Brain microvascular endothelial cell (primary cell): ENCODE data around the gene RAB3B.
A peak's percentile ranks its signal among the peaks of the same experiment; 100 is the strongest.
"Not testable (repeated sequence)": the region's sequence is repeated elsewhere in the genome, so short reads cannot be mapped to it uniquely, and the experiment has no call there.

Experiments used
- DNase-seq: peaks from one replicate; pipeline ENCODE4 v3.0.0-alpha.2; 2020
- H3K27ac ChIP-seq: fragments of 250-450 bp; sonication (Bioruptor Pico); 2 replicates; pipeline ENCODE4 v1.5.1; 2020; ENCODE audit warnings: mild to moderate bottlenecking, moderate library complexity
- H3K27me3 ChIP-seq: fragments of 250-450 bp; sonication (Bioruptor Pico); replicated peaks from 2 replicates; pipeline ENCODE4 v1.5.1; 2020; ENCODE audit warnings: mild to moderate bottlenecking
- H3K36me3 ChIP-seq: fragments of 250-450 bp; sonication (Bioruptor Pico); replicated peaks from 2 replicates; pipeline ENCODE4 v1.5.1; 2020; ENCODE audit warnings: mild to moderate bottlenecking
- H3K4me3 ChIP-seq: 2 replicates; pipeline ENCODE4 v1.5.1; 2011; ENCODE audit warnings: low read depth, mild to moderate bottlenecking, control low read depth, low read length, moderate library complexity
- in situ Hi-C: cut with HindIII; loops from 2 replicates; pipeline ENCODE4 v1.10.0; 2017; ENCODE audit warnings: low sequenced_read_pairs, low pct_ligation_motif_present
- TF ChIP-seq, protein P1 (sequence below): IDR thresholded peaks from 2 replicates; pipeline ENCODE4 v1.5.1; 2011; ENCODE audit warnings: low read depth, mild to moderate bottlenecking, moderate library complexity, low read length, control low read depth, inconsistent platforms; ENCODE audit errors: missing control alignments

RAB3B gene

DNA sequence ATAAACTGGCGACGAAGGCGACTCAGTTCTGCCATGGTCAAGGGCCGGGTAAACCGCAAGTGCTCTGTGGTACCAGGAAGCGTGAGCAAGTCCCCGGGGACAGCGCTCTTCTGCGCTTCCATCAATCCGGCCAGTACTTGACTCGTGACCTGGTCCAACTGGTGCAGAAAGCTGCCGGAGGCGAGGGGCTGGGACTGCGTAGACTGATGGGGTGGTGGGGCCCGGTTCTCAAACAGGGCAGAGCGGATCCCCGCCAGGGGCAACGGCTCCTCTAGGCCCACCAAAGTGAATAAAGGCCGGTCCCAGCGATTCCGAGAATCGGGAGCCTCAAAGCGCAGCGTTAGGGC, 42.3 kb upstream of the RAB3B start:
- H3K36me3 ChIP-seq, result no peaks in the 10 kb centered on the region
- in situ Hi-C loops, result no loop called here
- peak overlapping the region; percentile 96 for H3K27ac ChIP-seq
- peak overlapping the region; percentile 99 for H3K4me3 ChIP-seq
- TF ChIP-seq, protein P1, sequence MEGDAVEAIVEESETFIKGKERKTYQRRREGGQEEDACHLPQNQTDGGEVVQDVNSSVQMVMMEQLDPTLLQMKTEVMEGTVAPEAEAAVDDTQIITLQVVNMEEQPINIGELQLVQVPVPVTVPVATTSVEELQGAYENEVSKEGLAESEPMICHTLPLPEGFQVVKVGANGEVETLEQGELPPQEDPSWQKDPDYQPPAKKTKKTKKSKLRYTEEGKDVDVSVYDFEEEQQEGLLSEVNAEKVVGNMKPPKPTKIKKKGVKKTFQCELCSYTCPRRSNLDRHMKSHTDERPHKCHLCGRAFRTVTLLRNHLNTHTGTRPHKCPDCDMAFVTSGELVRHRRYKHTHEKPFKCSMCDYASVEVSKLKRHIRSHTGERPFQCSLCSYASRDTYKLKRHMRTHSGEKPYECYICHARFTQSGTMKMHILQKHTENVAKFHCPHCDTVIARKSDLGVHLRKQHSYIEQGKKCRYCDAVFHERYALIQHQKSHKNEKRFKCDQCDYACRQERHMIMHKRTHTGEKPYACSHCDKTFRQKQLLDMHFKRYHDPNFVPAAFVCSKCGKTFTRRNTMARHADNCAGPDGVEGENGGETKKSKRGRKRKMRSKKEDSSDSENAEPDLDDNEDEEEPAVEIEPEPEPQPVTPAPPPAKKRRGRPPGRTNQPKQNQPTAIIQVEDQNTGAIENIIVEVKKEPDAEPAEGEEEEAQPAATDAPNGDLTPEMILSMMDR, result no peak
- no peaks in the 10 kb centered on the region for H3K27me3 ChIP-seq
- peak; percentile 64 for DNase-seq

DNA sequence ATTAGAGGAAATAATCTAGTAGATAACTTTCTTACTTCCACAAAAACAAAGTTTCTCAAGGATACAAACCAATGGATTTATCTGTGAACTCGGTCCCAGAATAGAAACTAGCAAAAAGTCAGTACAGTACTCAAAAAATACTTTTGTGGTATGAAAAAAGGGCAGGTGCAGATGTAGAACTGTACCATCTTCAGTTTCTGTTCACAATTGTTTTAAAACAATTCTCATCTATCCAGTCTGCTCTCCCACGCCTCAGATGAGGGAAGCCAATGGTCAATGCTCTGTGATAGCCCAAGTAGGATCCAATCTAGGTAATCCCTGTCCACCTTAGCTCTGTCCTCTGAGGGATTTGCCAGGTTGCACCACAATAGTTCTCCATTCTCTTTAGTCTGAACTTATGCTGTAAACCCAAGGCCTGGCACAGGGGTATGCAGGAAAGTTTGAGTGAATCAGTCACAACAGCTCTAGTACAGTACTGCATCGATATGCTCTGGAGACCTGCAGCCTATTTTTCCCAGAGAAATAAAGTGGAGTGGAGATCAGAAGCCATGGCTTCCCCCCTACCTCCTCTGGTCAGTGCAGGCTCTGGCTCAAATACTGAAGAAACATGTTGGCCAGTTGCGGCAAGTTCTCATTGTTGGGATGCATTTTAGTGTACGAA, 41.8 kb upstream of the RAB3B start:
- peak overlapping the region; percentile 96 for H3K27ac ChIP-seq

DNA sequence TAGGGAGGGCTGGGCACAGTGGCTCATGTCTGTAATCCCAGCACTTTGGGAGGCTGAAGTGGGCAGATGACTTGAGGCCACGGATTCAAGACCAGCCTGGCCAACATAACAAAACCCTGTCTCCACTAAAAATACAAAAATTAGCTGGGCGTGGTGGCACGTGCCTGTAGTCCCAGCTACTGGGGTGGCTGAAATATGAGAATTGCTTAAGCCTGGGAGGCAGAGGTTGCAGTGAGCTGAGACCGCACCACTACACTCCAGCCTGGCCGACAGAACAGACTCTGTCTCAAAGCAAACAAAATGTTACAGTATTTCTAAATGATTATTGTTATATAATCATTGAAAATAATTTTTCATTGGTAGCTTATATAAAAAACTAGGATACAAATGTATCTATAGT, 38.3 kb upstream of the RAB3B start:
- in situ Hi-C loops, H3K4me3 ChIP-seq, H3K27ac ChIP-seq, H3K27me3 ChIP-seq, DNase-seq, H3K36me3 ChIP-seq: not testable (repeated sequence)

More for the DNA sequence above, 41.8 kb upstream of the RAB3B start:
- no peaks in the 10 kb centered on the region for H3K36me3 ChIP-seq
- H3K4me3 ChIP-seq, result peak overlapping the region; percentile 99
- DNase-seq, result no peak
- TF ChIP-seq, protein P1, result no peak
- H3K27me3 ChIP-seq, result no peaks in the 10 kb centered on the region
- in situ Hi-C loops, result no loop called here

DNA sequence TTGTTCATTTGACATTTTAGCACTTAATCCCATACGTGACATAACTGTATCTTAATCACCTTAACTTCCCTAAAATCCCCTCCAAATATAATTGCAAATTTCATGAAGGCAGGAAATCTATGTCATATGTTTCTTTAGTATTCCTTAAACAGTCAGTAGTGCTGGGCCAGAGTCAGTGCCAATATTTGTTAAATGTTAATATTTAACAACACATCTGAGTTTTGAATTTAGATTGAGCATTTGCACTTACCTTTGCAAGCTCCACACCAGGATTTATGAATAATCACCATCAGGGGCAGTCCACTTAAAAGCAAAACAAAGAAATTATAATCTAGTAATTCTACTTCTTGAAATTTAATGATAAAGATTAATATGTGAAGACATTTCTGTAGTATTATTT, 37.8 kb upstream of the RAB3B start:
- Histone ChIP-seq H3K4me3 (no peak overlapping the region), H3K27ac (no peak overlapping the region), H3K27me3 (no peaks in the 10 kb centered on the region), H3K36me3 (peaks cover 11% of the 10 kb centered on the region)
- in situ Hi-C loops, result no loop called here
- no peak for DNase-seq
- TF ChIP-seq, protein P1, result no peak

DNA sequence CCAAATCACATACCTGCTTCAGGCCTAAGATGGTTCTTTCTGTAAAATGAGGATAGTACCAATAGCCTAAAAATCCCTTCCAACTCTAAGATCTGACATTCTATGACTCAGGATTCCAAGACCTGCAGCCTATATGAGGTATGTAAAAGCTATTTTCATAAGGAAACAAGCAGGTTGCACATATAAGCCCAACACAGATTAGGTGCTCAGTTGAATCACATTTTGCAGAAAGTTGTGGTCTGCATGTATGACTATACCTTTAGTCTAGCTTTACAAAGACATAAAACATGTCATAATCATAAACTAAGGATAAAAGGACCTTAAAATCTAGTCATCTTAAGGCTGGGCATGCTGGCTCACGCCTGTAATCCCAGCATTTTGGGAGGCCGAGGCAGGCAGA, 35.8 kb upstream of the RAB3B start:
- H3K36me3 ChIP-seq, result peaks cover 24% of the 10 kb centered on the region
- in situ Hi-C loops, result no loop called here
- no peaks in the 10 kb centered on the region for H3K27me3 ChIP-seq
- TF ChIP-seq, protein P1, result no peak
- no peak overlapping the region for H3K27ac ChIP-seq
- no peak for DNase-seq
- H3K4me3 ChIP-seq, result no peak overlapping the region

DNA sequence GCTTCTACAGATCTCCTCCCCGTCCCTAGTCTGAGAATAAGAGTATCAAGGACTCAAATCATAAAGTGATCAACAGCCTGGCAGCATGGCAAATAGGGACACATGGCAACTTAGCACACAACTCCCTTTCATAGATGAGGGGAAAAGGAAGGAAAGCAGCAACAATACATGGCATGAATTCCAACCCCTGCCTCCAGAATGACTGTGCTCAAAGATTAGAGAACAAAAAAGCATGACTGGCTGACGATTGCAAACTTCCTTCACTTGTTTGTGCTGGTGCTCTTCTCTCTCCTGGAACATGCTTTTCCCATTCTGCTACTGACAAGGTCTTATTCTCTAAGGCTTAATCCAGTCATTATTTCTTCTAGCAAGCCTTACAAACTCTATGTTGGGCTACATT, 31.6 kb upstream of the RAB3B start:
- no peak overlapping the region for H3K27ac ChIP-seq
- no peak for DNase-seq
- peaks cover 31% of the 10 kb centered on the region for H3K36me3 ChIP-seq
- no peaks in the 10 kb centered on the region for H3K27me3 ChIP-seq
- H3K4me3 ChIP-seq, result no peak overlapping the region
- TF ChIP-seq, protein P1, result no peak
- in situ Hi-C loops, result no loop called here
